B cell (primary cell): ENCODE data around the gene HSBP1L1.

Source experiments
- CTCF ChIP-seq: fragments of 200-600 bp; IDR thresholded peaks from one replicate; pipeline ENCODE4 v1.8.0; 2022; ENCODE audit warnings: antibody characterized with exemption, mild to moderate bottlenecking
- EZH2 ChIP-seq: IDR thresholded peaks from 2 replicates; pipeline ENCODE4 v1.6.1; 2012; ENCODE audit warnings: borderline replicate concordance, low read depth, mild to moderate bottlenecking, moderate library complexity, low read length; ENCODE audit not compliant: insufficient read depth, poor library complexity, severe bottlenecking

- TF ChIP-seq CTCF: no peak
- TF ChIP-seq EZH2: no peak
These were observed 24.7 kb downstream of the HSBP1L1 start for GRCh38 chr18:79989195-79989497.
